Testis (tissue), 2 donors: ENCODE measurements around the gene RPL36.

ENCODE experiments used
- CTCF ChIP-seq, 3 experiments: fragments of 450-650 bp in 2 of 3; fragments of 200-600 bp in 1 of 3; sonication (generic) in 1 of 3; IDR thresholded peaks; one replicate each; pipeline ENCODE4 v1.5.1; 2016 to 2019; ENCODE audit warnings: antibody characterized with exemption in 3 of 3, mild to moderate bottlenecking in 2 of 3, moderate library complexity in 1 of 3
- POLR2A ChIP-seq: fragments of 450-650 bp; IDR thresholded peaks from one replicate; pipeline ENCODE4 v1.6.1; 2017; ENCODE audit warnings: antibody characterized with exemption, mild to moderate bottlenecking, moderate library complexity

- TF ChIP-seq CTCF (IDR thresholded peaks at IDR 0.05) (no peak), POLR2A (no peak)
Observed at GRCh38 chr19:5669212-5669611, 20.9 kb upstream of the RPL36 start.
